ENCODE data around the gene HES1. TPM values are rescaled to one million over a fixed set of nuclear protein-coding genes. Genes with fewer than 3 reads are reported as not detected.

HES1 gene
- total and polyA plus RNA-seq, 2 donors = 13.3 to 19.7 TPM

- peaks cover 78 to 91% of the 10 kb centered on the region in 2 donors for H3K27me3 ChIP-seq (ENCODE audit: control insufficient read depth in 2 of 2, insufficient read depth in 1 of 2, low read length in 1 of 2)
- 0% methylated on average over 17 of the region's 17 CpGs for WGBS
- H3K9me3 ChIP-seq (ENCODE audit: control insufficient read depth in 2 of 2, insufficient read depth in 1 of 2, low read length in 1 of 2) = peaks cover 0 to 3% of the 10 kb centered on the region in 2 donors
- peaks cover 25 to 71% of the 10 kb centered on the region in 2 donors for H3K4me1 ChIP-seq (ENCODE audit: control insufficient read depth in 2 of 2, insufficient read depth in 2 of 2, low read length in 2 of 2)
- H3K36me3 ChIP-seq (ENCODE audit: control insufficient read depth in 2 of 2, insufficient read depth in 2 of 2, low read length in 1 of 2) = no peaks in the 10 kb centered on the region
- peak in 2 of 9 donors; percentile 15 to 43 for DNase-seq (ENCODE audit: low read depth in 6 of 9, low spot score in 9 of 9)
- peak overlapping the region; percentile 44 to 51 for H3K4me3 ChIP-seq (ENCODE audit: low read length in 2 of 2)
- peak overlapping the region; percentile 19 to 55 for H3K27ac ChIP-seq (ENCODE audit: low read depth in 1 of 2, low read length in 1 of 2)
Observed at GRCh38 chr3:194136519-194137007, 615 bp downstream of the HES1 start.

DNA sequence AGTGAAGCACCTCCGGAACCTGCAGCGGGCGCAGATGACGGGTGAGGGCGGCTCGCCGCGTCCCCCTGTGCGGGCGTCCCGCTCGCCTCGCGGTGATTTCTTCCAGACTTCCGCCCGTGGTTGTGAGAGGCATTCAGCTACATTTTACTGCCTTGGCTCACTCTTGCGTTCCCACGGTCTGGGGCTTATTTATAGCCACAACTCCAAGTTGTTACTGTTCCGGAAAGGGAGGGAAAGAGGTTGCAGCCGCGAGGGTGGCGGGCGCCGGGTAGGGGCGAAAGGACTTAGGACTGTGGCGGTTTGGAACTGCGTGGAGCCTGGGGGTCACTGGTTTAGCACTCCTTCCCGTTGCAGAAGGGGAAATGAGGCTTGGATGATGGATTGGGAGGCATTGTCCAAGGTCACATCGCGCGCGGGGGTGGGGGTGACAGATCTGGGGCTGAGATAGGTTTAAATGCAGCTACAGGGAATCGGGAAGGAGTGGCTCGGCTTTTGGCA, 1.1 kb downstream of the HES1 start:
- peaks cover 0 to 3% of the 10 kb centered on the region in 2 donors for H3K9me3 ChIP-seq (ENCODE audit: control insufficient read depth in 2 of 2, insufficient read depth in 1 of 2, low read length in 1 of 2)
- H3K27ac ChIP-seq (ENCODE audit: low read depth in 1 of 2, low read length in 1 of 2) = peak overlapping the region; percentile 19 to 69
- peak in 3 of 9 donors; percentile 21 to 60 (median 42) for DNase-seq (ENCODE audit: low read depth in 6 of 9, low spot score in 9 of 9)
- no peaks in the 10 kb centered on the region for H3K36me3 ChIP-seq (ENCODE audit: control insufficient read depth in 2 of 2, insufficient read depth in 2 of 2, low read length in 1 of 2)
- peaks cover 75 to 92% of the 10 kb centered on the region in 2 donors for H3K27me3 ChIP-seq (ENCODE audit: control insufficient read depth in 2 of 2, insufficient read depth in 1 of 2, low read length in 1 of 2)
- under 1% methylated on average over 34 of the region's 34 CpGs for WGBS
- peak overlapping the region; percentile 44 to 51 for H3K4me3 ChIP-seq (ENCODE audit: low read length in 2 of 2)
- H3K4me1 ChIP-seq (ENCODE audit: control insufficient read depth in 2 of 2, insufficient read depth in 2 of 2, low read length in 2 of 2) = peaks cover 30 to 71% of the 10 kb centered on the region in 2 donors

DNA sequence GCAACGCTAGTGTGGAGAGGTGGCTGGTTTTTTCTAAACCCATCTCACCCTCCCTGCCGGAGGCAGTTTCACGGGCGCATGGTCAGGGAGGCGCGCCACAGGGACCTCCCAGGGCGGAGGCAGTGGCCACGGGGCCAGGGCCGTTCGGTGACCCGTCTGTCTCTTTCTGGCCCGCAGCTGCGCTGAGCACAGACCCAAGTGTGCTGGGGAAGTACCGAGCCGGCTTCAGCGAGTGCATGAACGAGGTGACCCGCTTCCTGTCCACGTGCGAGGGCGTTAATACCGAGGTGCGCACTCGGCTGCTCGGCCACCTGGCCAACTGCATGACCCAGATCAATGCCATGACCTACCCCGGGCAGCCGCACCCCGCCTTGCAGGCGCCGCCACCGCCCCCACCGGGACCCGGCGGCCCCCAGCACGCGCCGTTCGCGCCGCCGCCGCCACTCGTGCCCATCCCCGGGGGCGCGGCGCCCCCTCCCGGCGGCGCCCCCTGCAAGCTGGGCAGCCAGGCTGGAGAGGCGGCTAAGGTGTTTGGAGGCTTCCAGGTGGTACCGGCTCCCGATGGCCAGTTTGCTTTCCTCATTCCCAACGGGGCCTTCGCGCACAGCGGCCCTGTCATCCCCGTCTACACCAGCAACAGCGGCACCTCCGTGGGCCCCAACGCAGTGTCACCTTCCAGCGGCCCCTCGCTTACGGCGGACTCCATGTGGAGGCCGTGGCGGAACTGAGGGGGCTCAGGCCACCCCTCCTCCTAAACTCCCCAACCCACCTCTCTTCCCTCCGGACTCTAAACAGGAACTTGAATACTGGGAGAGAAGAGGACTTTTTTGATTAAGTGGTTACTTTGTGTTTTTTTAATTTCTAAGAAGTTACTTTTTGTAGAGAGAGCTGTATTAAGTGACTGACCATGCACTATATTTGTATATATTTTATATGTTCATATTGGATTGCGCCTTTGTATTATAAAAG, 1.8 kb downstream of the HES1 start:
- Histone ChIP-seq H3K4me3 (ENCODE audit: low read length in 2 of 2) (peak overlapping the region; percentile 44 to 51), H3K27ac (ENCODE audit: low read depth in 1 of 2, low read length in 1 of 2) (peak overlapping the region in 1 of 2 donors; percentile 69), H3K27me3 (ENCODE audit: control insufficient read depth in 2 of 2, insufficient read depth in 1 of 2, low read length in 1 of 2) (peaks cover 72 to 86% of the 10 kb centered on the region in 2 donors), H3K36me3 (ENCODE audit: control insufficient read depth in 2 of 2, insufficient read depth in 2 of 2, low read length in 1 of 2) (no peaks in the 10 kb centered on the region), H3K4me1 (ENCODE audit: control insufficient read depth in 2 of 2, insufficient read depth in 2 of 2, low read length in 2 of 2) (peaks cover 30 to 71% of the 10 kb centered on the region in 2 donors), H3K9me3 (ENCODE audit: control insufficient read depth in 2 of 2, insufficient read depth in 1 of 2, low read length in 1 of 2) (peaks cover 0 to 3% of the 10 kb centered on the region in 2 donors)
- WGBS = 6% methylated on average over 69 of the region's 69 CpGs
- peak in 4 of 9 donors; percentile 19 to 66 (median 45) for DNase-seq (ENCODE audit: low read depth in 6 of 9, low spot score in 9 of 9)

DNA sequence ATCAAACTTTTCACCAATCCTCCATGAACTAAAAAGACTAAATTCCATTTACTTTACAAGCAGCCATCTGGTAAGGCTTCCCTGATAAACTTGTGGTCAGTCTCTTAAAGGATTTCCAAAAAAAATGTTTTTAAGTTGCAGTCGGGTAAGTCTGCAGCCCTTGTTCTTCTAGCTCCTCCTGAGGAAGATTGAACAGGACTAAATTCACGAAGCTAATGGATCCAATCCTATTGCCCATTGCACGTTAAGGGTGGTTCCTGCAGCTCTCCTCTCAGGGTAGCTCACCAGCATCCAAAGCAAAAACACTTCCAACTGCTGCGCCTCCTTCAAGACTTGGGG, 2.8 kb downstream of the HES1 start:
- peaks cover 63 to 77% of the 10 kb centered on the region in 2 donors for H3K27me3 ChIP-seq (ENCODE audit: control insufficient read depth in 2 of 2, insufficient read depth in 1 of 2, low read length in 1 of 2)
- no peak for DNase-seq (ENCODE audit: low read depth in 6 of 9, low spot score in 9 of 9)
- peaks cover 30 to 66% of the 10 kb centered on the region in 2 donors for H3K4me1 ChIP-seq (ENCODE audit: control insufficient read depth in 2 of 2, insufficient read depth in 2 of 2, low read length in 2 of 2)
- WGBS = 87% methylated on average over 4 of the region's 4 CpGs
- peaks cover 0 to 3% of the 10 kb centered on the region in 2 donors for H3K9me3 ChIP-seq (ENCODE audit: control insufficient read depth in 2 of 2, insufficient read depth in 1 of 2, low read length in 1 of 2)
- H3K4me3 ChIP-seq (ENCODE audit: low read length in 2 of 2) = peak overlapping the region in 1 of 2 donors; percentile 4
- H3K36me3 ChIP-seq (ENCODE audit: control insufficient read depth in 2 of 2, insufficient read depth in 2 of 2, low read length in 1 of 2) = no peaks in the 10 kb centered on the region
- H3K27ac ChIP-seq (ENCODE audit: low read depth in 1 of 2, low read length in 1 of 2) = no peak overlapping the region

DNA sequence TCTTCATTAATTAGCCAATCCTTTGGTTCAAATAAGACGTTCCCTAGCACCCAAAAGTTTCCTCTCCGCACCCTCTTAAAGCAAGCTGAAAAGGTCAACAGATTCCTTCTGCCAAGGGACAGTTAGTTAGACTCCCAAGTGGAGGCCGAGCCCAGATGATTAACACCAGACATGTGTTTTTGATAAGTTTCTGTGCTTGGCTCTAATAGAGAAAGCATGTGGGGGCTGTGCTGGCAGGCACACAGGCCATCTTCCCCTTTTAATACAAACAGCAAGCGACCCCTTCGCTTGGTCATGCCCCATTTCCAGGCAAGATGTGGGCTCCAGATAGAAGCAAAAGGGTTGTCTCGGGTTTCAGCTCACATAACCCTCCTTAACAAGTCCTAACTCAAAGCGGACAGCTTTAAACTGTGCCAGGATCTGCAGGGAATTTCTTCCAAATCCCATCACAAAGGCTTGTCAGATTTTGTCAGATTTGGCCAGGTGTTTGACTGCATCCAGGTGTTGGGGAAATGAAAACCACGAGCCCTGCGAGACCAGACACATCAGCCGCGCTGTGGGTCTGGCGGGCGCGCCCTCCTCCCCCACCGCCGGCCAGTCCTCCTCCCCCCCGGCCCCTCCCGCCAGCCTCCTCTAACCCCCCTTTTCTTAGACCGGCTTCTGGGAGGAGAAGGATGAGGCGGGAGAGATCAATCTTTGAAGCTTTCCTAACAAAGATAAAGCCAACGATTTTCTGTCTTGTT, 3.3 kb downstream of the HES1 start:
- Histone ChIP-seq H3K27me3 (ENCODE audit: control insufficient read depth in 2 of 2, insufficient read depth in 1 of 2, low read length in 1 of 2) (peaks cover 58 to 74% of the 10 kb centered on the region in 2 donors), H3K27ac (ENCODE audit: low read depth in 1 of 2, low read length in 1 of 2) (no peak overlapping the region), H3K9me3 (ENCODE audit: control insufficient read depth in 2 of 2, insufficient read depth in 1 of 2, low read length in 1 of 2) (peaks cover 0 to 3% of the 10 kb centered on the region in 2 donors), H3K4me3 (ENCODE audit: low read length in 2 of 2) (no peak overlapping the region), H3K36me3 (ENCODE audit: control insufficient read depth in 2 of 2, insufficient read depth in 2 of 2, low read length in 1 of 2) (no peaks in the 10 kb centered on the region), H3K4me1 (ENCODE audit: control insufficient read depth in 2 of 2, insufficient read depth in 2 of 2, low read length in 2 of 2) (peaks cover 30 to 64% of the 10 kb centered on the region in 2 donors)
- WGBS = 14% methylated on average over 21 of the region's 21 CpGs
- peak in 1 of 9 donors; percentile 56 for DNase-seq (ENCODE audit: low read depth in 6 of 9, low spot score in 9 of 9)

DNA sequence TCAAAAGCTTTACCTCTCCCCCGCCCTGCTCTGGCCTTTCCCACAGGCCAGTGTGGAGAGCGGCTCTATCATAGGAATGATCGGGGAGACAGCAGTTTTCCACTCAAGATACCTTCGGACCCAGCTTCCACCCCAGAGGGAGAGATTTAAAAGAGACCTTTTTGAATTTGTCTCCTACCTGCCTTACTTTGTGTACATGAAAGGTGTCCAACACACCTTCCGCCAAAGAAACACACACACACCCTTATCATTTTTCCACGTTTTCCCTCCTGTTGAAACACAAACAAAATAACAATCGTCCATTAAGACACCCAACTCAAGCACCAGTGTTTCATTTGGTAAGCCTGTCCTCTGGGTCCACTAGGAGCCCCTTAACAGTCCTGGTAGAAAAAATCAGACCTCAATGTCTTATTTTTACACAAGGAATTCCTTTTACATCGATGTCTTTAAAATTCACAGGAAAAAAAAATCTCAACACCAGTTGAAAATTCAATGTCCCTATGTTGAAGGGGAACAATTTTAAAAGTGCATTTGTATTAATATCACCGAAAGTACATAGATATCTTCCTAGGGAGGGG, 4.0 kb downstream of the HES1 start:
- Histone ChIP-seq H3K4me1 (ENCODE audit: control insufficient read depth in 2 of 2, insufficient read depth in 2 of 2, low read length in 2 of 2) (peaks cover 30 to 64% of the 10 kb centered on the region in 2 donors), H3K4me3 (ENCODE audit: low read length in 2 of 2) (no peak overlapping the region), H3K27ac (ENCODE audit: low read depth in 1 of 2, low read length in 1 of 2) (no peak overlapping the region), H3K9me3 (ENCODE audit: control insufficient read depth in 2 of 2, insufficient read depth in 1 of 2, low read length in 1 of 2) (peaks cover 0 to 3% of the 10 kb centered on the region in 2 donors), H3K36me3 (ENCODE audit: control insufficient read depth in 2 of 2, insufficient read depth in 2 of 2, low read length in 1 of 2) (no peaks in the 10 kb centered on the region), H3K27me3 (ENCODE audit: control insufficient read depth in 2 of 2, insufficient read depth in 1 of 2, low read length in 1 of 2) (peaks cover 51 to 68% of the 10 kb centered on the region in 2 donors)
- DNase-seq (ENCODE audit: low read depth in 6 of 9, low spot score in 9 of 9) = peak in 1 of 9 donors; percentile 28
- WGBS = 50% methylated on average over 9 of the region's 9 CpGs

GRCh38 chr3:194140520-194141414, 4.8 kb downstream of the HES1 start:
- Histone ChIP-seq H3K4me3 (ENCODE audit: low read length in 2 of 2) (peak overlapping the region; percentile 35 to 55), H3K27me3 (ENCODE audit: control insufficient read depth in 2 of 2, insufficient read depth in 1 of 2, low read length in 1 of 2) (peaks cover 44 to 59% of the 10 kb centered on the region in 2 donors), H3K27ac (ENCODE audit: low read depth in 1 of 2, low read length in 1 of 2) (peak overlapping the region; percentile 29 to 65), H3K4me1 (ENCODE audit: control insufficient read depth in 2 of 2, insufficient read depth in 2 of 2, low read length in 2 of 2) (peaks cover 24 to 56% of the 10 kb centered on the region in 2 donors), H3K9me3 (ENCODE audit: control insufficient read depth in 2 of 2, insufficient read depth in 1 of 2, low read length in 1 of 2) (peaks cover 0 to 2% of the 10 kb centered on the region in 2 donors), H3K36me3 (ENCODE audit: control insufficient read depth in 2 of 2, insufficient read depth in 2 of 2, low read length in 1 of 2) (no peaks in the 10 kb centered on the region)
- WGBS = 3% methylated on average over 71 of the region's 71 CpGs
- peak in 4 of 9 donors; percentile 35 to 68 (median 42) for DNase-seq (ENCODE audit: low read depth in 6 of 9, low spot score in 9 of 9)
